ENCODE results near the gene PEX11G.

PEX11G gene

DNA sequence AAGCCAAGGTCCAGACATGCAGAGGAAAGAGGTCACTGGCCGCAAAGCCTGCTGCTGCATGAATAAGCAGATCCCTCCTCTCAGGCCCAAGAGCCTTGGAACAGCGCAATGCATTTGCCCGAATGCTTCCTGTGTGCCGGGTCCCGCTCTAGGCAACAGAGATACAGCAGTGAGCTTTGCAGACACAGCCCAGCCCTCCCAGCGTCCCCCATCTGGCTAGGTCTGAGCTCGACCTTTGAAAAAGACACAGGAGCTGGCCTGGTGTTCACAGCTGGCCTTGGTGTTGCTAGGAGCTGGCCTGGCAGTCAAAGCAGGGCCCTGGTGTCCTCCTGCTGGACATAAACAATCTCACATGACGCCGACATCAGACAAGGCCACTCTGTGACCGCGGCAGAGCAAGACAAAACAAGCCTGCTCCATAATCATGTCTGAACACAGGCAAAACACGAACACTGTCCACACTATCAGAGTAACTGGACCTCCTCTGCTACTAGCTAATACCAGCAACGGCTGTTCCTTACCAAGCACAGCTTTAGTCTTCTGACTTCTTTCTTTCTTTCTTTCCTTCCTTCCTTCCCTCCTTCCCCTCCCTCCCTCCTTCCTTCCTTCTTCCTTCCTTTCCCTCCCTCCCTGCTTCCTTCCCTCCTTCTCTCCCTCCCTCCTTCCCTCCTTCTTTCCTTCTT is 5.7 kb upstream of the PEX11G start:
- H3K9me3 ChIP-seq (ENCODE audit: control insufficient read depth in 1 of 2, low read length in 2 of 2), result no peaks in the 10 kb centered on the region
- peaks cover under 1% of the 10 kb centered on the region in 2 donors for H3K4me1 ChIP-seq (ENCODE audit: control insufficient read depth in 1 of 2, insufficient read depth in 2 of 2, low read length in 2 of 2)
- no peak overlapping the region for H3K4me3 ChIP-seq (ENCODE audit: low read depth in 1 of 2, low read length in 2 of 2)
- H3K9ac ChIP-seq (ENCODE audit: low read depth in 1 of 2, low read length in 2 of 2), result no peak overlapping the region
- H3K27me3 ChIP-seq (ENCODE audit: control insufficient read depth in 1 of 2, insufficient read depth in 2 of 2, low read length in 2 of 2), result no peaks in the 10 kb centered on the region
- H3K27ac ChIP-seq (ENCODE audit: low read depth, low read length), result peak overlapping the region; percentile 58
- H3K36me3 ChIP-seq (ENCODE audit: control insufficient read depth in 1 of 2, insufficient read depth in 2 of 2, low read length in 2 of 2), result no peaks in the 10 kb centered on the region

DNA sequence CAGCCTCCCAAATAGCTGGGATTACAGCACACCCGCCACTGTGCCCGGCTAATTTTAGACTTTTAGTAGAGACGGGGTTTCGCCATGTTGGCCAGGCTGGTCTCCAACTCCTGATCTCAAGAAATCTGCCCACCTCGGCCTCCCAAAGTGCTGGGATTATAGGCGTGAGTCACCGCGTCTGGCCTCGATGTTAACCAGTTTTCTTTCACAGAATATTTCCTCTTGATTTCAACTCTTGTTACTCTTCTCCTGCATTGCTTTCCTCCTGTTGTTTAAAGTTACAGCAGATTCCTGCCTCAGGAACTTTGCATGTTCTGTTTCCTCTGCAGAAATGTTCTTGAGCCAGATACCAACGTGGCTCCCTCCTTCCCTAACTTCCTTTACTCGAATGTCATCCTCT is 3.7 kb upstream of the PEX11G start:
- H3K9ac ChIP-seq (ENCODE audit: low read depth in 1 of 2, low read length in 2 of 2), result no peak overlapping the region
- H3K4me1 ChIP-seq (ENCODE audit: control insufficient read depth in 1 of 2, insufficient read depth in 2 of 2, low read length in 2 of 2), result peaks cover 6 to 12% of the 10 kb centered on the region in 2 donors
- no peaks in the 10 kb centered on the region for H3K27me3 ChIP-seq (ENCODE audit: control insufficient read depth in 1 of 2, insufficient read depth in 2 of 2, low read length in 2 of 2)
- H3K9me3 ChIP-seq (ENCODE audit: control insufficient read depth in 1 of 2, low read length in 2 of 2), result no peaks in the 10 kb centered on the region
- no peak overlapping the region for H3K4me3 ChIP-seq (ENCODE audit: low read depth in 1 of 2, low read length in 2 of 2)
- H3K36me3 ChIP-seq (ENCODE audit: control insufficient read depth in 1 of 2, insufficient read depth in 2 of 2, low read length in 2 of 2), result no peaks in the 10 kb centered on the region
- no peak overlapping the region for H3K27ac ChIP-seq (ENCODE audit: low read depth, low read length)

DNA sequence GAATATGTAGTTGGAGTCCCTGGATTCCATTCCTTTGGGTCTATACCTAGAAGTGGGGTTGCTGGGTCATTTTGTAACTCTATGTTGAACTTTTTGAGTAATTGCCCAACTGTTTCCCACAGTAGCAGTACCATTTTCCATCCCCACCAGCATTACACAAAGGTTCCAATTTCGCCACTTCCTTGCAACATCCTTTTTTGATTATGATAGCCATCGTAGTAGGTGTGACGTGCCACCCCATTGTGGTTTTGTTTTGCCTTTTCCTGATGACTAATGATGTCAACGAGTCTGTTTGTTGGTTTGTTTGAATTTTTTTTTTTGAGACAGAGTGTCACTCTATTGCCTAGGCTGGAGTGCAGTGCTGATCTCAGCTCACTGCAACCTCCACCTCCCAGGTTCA is 3.3 kb upstream of the PEX11G start:
- H3K4me3 ChIP-seq (ENCODE audit: low read depth in 1 of 2, low read length in 2 of 2), result no peak overlapping the region
- H3K9ac ChIP-seq (ENCODE audit: low read depth in 1 of 2, low read length in 2 of 2), result no peak overlapping the region
- H3K9me3 ChIP-seq (ENCODE audit: control insufficient read depth in 1 of 2, low read length in 2 of 2), result no peaks in the 10 kb centered on the region
- H3K36me3 ChIP-seq (ENCODE audit: control insufficient read depth in 1 of 2, insufficient read depth in 2 of 2, low read length in 2 of 2), result no peaks in the 10 kb centered on the region
- no peaks in the 10 kb centered on the region for H3K27me3 ChIP-seq (ENCODE audit: control insufficient read depth in 1 of 2, insufficient read depth in 2 of 2, low read length in 2 of 2)
- no peak overlapping the region for H3K27ac ChIP-seq (ENCODE audit: low read depth, low read length)
- peaks cover 6 to 12% of the 10 kb centered on the region in 2 donors for H3K4me1 ChIP-seq (ENCODE audit: control insufficient read depth in 1 of 2, insufficient read depth in 2 of 2, low read length in 2 of 2)

DNA sequence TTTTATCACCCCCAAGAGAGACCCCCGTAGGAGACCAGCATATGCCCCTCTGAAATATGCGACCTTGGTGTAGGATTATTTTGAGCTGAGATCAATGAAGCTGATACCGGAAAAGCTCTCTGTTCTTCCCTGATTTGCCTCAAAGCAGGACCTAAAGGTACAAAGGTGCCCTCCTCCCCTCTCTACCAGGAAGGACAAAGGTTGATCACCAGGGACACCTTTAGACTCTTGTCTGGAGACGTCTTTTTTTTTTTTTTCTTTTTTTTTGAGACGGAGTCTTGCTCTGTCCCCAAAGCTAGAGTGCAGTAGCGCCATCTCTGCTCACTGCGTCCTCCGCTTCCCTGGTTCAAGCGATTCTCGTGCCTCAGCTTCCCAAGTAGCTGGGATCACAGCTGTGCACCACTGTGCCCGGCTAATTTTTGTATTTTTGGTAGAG is 792 bp upstream of the PEX11G start:
- Histone ChIP-seq H3K27me3 (ENCODE audit: control insufficient read depth in 1 of 2, insufficient read depth in 2 of 2, low read length in 2 of 2) (no peaks in the 10 kb centered on the region), H3K36me3 (ENCODE audit: control insufficient read depth in 1 of 2, insufficient read depth in 2 of 2, low read length in 2 of 2) (no peaks in the 10 kb centered on the region), H3K4me3 (ENCODE audit: low read depth in 1 of 2, low read length in 2 of 2) (peak overlapping the region; percentile 69 to 78), H3K4me1 (ENCODE audit: control insufficient read depth in 1 of 2, insufficient read depth in 2 of 2, low read length in 2 of 2) (peaks cover 6 to 12% of the 10 kb centered on the region in 2 donors), H3K27ac (ENCODE audit: low read depth, low read length) (peak overlapping the region; percentile 86), H3K9me3 (ENCODE audit: control insufficient read depth in 1 of 2, low read length in 2 of 2) (no peaks in the 10 kb centered on the region), H3K9ac (ENCODE audit: low read depth in 1 of 2, low read length in 2 of 2) (peak overlapping the region; percentile 59 to 63)

DNA sequence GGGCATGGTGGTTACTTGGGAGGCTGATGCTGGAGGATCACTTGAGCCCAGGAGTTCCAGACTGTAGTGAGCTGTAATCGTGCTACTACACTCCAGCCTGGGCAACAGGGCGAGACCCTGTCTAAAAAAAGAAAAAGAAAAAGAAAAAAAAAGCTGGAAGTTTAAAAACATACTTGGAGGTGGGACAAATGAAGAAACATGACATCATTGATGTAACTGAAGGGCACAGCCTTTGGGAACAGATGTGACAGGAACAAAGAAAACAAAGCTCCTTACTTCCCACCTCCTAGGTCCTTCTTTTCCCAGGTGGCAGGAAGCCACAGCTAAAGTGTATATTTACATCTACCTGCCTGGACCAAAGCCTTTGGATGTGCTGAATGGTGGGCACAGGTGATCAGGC is 1.9 kb downstream of the PEX11G start:
- no peaks in the 10 kb centered on the region for H3K9me3 ChIP-seq (ENCODE audit: control insufficient read depth in 1 of 2, low read length in 2 of 2)

DNA sequence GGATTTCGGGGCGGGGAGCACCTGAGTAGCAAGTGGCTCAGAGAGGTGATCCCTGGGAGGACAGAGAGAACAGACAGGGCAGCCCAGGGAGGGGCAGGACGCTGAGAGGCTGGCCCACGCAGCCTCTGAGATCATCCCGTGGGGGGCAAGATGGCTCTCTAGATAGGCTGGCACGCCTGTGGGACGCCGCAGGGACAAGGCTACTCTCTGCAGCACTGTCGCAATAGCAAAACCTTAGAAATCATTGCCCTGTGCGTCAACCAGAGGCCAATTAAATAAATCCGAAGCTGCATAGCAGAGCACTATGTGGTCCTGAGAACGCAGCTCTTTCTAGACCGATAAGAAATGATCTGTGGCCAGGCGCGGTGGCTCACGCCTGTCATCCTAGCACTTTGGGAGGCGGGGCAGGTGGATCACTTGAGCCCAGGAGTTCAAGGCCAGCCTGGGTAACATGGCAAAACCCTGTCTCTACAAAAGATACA is 5.1 kb downstream of the PEX11G start:
- Histone ChIP-seq H3K27me3 (ENCODE audit: control insufficient read depth in 1 of 2, insufficient read depth in 2 of 2, low read length in 2 of 2) (no peaks in the 10 kb centered on the region), H3K36me3 (ENCODE audit: control insufficient read depth in 1 of 2, insufficient read depth in 2 of 2, low read length in 2 of 2) (no peaks in the 10 kb centered on the region), H3K9me3 (ENCODE audit: control insufficient read depth in 1 of 2, low read length in 2 of 2) (no peaks in the 10 kb centered on the region), H3K4me1 (ENCODE audit: control insufficient read depth in 1 of 2, insufficient read depth in 2 of 2, low read length in 2 of 2) (peaks cover 12 to 15% of the 10 kb centered on the region in 2 donors), H3K4me3 (ENCODE audit: low read depth in 1 of 2, low read length in 2 of 2) (peak overlapping the region in 1 of 2 donors; percentile 11), H3K27ac (ENCODE audit: low read depth, low read length) (no peak overlapping the region), H3K9ac (ENCODE audit: low read depth in 1 of 2, low read length in 2 of 2) (no peak overlapping the region)

More for the DNA sequence above, 1.9 kb downstream of the PEX11G start:
- H3K36me3 ChIP-seq (ENCODE audit: control insufficient read depth in 1 of 2, insufficient read depth in 2 of 2, low read length in 2 of 2), result no peaks in the 10 kb centered on the region
- no peaks in the 10 kb centered on the region for H3K27me3 ChIP-seq (ENCODE audit: control insufficient read depth in 1 of 2, insufficient read depth in 2 of 2, low read length in 2 of 2)
- no peak overlapping the region for H3K27ac ChIP-seq (ENCODE audit: low read depth, low read length)
- no peak overlapping the region for H3K4me3 ChIP-seq (ENCODE audit: low read depth in 1 of 2, low read length in 2 of 2)
- peaks cover 18 to 21% of the 10 kb centered on the region in 2 donors for H3K4me1 ChIP-seq (ENCODE audit: control insufficient read depth in 1 of 2, insufficient read depth in 2 of 2, low read length in 2 of 2)
- no peak overlapping the region for H3K9ac ChIP-seq (ENCODE audit: low read depth in 1 of 2, low read length in 2 of 2)

DNA sequence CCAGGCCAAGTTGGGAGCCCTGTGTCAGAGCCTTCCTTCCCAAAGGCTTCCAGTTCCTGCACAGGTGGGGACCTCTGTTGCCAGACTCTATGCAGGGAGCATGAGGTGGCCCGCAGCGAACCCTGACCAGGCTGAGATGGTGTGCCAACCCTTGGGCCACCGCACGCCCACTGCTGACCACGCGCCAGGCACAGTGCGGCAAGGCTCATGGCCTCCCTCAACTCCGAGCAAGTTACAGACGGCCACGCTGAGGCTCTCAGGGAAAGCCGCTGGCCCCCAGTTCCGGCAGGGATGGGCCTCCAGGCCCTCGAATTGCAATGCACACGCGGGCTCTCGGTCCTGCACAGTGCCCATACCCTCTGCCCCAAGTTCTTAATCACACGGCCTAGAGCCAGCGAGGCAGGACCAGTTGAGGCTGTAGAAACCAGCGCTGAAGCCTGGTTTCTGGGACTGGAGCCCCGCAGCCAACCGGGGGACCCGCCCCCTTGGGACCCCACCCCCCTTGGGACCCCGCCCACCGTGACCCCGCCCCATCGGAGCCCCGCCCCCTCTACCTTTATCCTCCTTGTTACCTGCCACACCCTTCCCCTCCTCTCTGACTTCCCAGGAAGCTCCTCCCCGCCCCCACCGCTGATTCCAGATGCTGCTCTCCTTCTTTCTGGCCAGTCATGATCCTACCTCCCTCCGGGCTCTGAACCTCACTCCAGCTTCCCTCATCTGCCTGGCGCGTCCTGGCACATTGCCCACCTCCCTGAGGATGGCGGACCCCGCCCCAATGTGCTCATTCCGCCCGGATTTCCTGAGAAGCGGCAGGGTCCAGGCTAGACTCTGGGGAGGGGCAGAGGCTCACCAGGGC is 6.0 kb downstream of the PEX11G start:
- H3K9me3 ChIP-seq (ENCODE audit: control insufficient read depth in 1 of 2, low read length in 2 of 2), result no peaks in the 10 kb centered on the region
- H3K27me3 ChIP-seq (ENCODE audit: control insufficient read depth in 1 of 2, insufficient read depth in 2 of 2, low read length in 2 of 2), result no peaks in the 10 kb centered on the region
- H3K4me3 ChIP-seq (ENCODE audit: low read depth in 1 of 2, low read length in 2 of 2), result peak overlapping the region in 1 of 2 donors; percentile 11
- peaks cover 10 to 12% of the 10 kb centered on the region in 2 donors for H3K4me1 ChIP-seq (ENCODE audit: control insufficient read depth in 1 of 2, insufficient read depth in 2 of 2, low read length in 2 of 2)
- H3K36me3 ChIP-seq (ENCODE audit: control insufficient read depth in 1 of 2, insufficient read depth in 2 of 2, low read length in 2 of 2), result no peaks in the 10 kb centered on the region
- no peak overlapping the region for H3K27ac ChIP-seq (ENCODE audit: low read depth, low read length)
- H3K9ac ChIP-seq (ENCODE audit: low read depth in 1 of 2, low read length in 2 of 2), result no peak overlapping the region

DNA sequence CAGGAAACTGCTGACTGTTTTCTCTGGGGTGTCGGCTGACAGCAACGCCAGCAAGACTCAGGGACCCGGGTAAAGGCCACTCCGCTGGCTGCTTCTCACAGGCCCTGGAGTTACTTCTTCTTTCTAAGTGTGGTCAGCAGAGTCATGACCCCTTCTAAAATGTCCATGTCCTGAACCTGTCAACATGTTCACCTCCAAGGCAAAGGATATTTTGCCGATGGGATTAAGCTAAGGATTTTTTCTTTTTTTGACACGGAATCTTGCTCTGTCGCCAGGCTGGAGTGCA is 7.9 kb downstream of the PEX11G start:
- no peaks in the 10 kb centered on the region for H3K27me3 ChIP-seq (ENCODE audit: control insufficient read depth in 1 of 2, insufficient read depth in 2 of 2, low read length in 2 of 2)
- no peaks in the 10 kb centered on the region for H3K9me3 ChIP-seq (ENCODE audit: control insufficient read depth in 1 of 2, low read length in 2 of 2)
- H3K9ac ChIP-seq (ENCODE audit: low read depth in 1 of 2, low read length in 2 of 2), result no peak overlapping the region
- H3K27ac ChIP-seq (ENCODE audit: low read depth, low read length), result no peak overlapping the region
- H3K4me1 ChIP-seq (ENCODE audit: control insufficient read depth in 1 of 2, insufficient read depth in 2 of 2, low read length in 2 of 2), result peaks cover 10 to 12% of the 10 kb centered on the region in 2 donors
- H3K4me3 ChIP-seq (ENCODE audit: low read depth in 1 of 2, low read length in 2 of 2), result no peak overlapping the region
- no peaks in the 10 kb centered on the region for H3K36me3 ChIP-seq (ENCODE audit: control insufficient read depth in 1 of 2, insufficient read depth in 2 of 2, low read length in 2 of 2)

DNA sequence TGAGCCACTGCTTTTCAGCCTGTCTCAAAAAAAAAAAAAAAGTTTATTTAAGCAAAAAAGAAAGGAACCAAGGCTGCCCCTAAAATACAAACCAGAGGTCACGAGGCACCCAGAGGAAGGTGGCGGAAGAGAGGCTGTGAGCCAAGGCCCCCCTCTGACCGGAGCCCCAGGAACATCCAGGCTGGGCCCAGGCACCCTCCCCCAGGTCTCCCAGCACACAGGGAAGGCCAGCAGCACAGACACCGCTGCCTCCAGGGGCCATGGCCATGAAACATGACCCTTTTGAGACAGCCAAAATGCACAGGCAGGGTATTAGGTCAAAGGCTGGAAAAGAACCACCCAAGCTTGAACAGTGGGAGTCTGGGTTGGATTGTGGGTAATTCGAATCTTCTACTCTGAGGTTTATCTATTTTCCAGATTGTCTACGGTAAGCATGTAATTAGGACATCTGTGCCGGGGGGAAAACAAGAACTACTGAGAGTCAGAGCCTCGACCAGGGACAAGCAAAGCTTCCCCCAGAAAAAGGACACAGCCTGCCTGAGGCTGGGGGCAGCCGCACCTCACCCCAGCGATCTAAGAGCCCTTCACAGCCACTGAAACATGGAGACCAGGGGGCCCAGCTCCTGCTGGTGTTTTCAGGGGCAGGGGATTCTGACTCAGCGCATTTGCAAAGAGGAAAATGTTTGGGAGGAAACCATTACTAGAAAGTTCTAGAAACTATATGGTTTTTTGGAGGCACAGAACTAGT is 8.4 kb downstream of the PEX11G start:
- Histone ChIP-seq H3K4me3 (ENCODE audit: low read depth in 1 of 2, low read length in 2 of 2) (no peak overlapping the region), H3K9me3 (ENCODE audit: control insufficient read depth in 1 of 2, low read length in 2 of 2) (no peaks in the 10 kb centered on the region), H3K4me1 (ENCODE audit: control insufficient read depth in 1 of 2, insufficient read depth in 2 of 2, low read length in 2 of 2) (peaks cover 10 to 12% of the 10 kb centered on the region in 2 donors), H3K27me3 (ENCODE audit: control insufficient read depth in 1 of 2, insufficient read depth in 2 of 2, low read length in 2 of 2) (no peaks in the 10 kb centered on the region), H3K9ac (ENCODE audit: low read depth in 1 of 2, low read length in 2 of 2) (no peak overlapping the region), H3K27ac (ENCODE audit: low read depth, low read length) (peak overlapping the region; percentile 14), H3K36me3 (ENCODE audit: control insufficient read depth in 1 of 2, insufficient read depth in 2 of 2, low read length in 2 of 2) (no peaks in the 10 kb centered on the region)

DNA sequence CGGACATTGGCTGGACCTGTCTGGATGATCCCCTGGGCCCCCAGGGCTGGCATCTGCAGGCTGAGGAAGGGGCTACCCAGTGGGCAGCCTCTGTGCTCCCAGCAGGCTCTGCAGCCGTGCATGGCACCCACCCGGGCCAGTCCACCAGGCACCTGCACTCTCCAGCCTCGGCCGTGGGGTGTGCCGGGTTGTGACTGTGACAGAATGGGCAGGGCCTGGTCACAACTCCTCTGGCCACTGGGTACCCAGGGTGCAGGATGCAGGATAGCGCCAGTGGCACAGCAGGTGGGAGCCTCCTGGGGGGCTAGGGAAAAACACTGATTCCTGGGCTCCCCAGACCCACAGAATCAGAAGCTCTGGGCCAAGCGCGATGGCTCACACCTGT is 10.0 kb downstream of the PEX11G start:
- Histone ChIP-seq H3K27ac (ENCODE audit: low read depth, low read length) (no peak overlapping the region), H3K4me1 (ENCODE audit: control insufficient read depth in 1 of 2, insufficient read depth in 2 of 2, low read length in 2 of 2) (peaks cover 8% of the 10 kb centered on the region in 2 donors), H3K9me3 (ENCODE audit: control insufficient read depth in 1 of 2, low read length in 2 of 2) (no peaks in the 10 kb centered on the region), H3K27me3 (ENCODE audit: control insufficient read depth in 1 of 2, insufficient read depth in 2 of 2, low read length in 2 of 2) (no peaks in the 10 kb centered on the region), H3K4me3 (ENCODE audit: low read depth in 1 of 2, low read length in 2 of 2) (no peak overlapping the region), H3K36me3 (ENCODE audit: control insufficient read depth in 1 of 2, insufficient read depth in 2 of 2, low read length in 2 of 2) (no peaks in the 10 kb centered on the region), H3K9ac (ENCODE audit: low read depth in 1 of 2, low read length in 2 of 2) (no peak overlapping the region)

Measured in duodenal mucosa (tissue), 2 donors.